Neural progenitor cell (in vitro differentiated cells): ENCODE data around the gene MAGI1.

ENCODE experiments used
- CTCF ChIP-seq: fragments of 200-600 bp; sonication (generic); IDR thresholded peaks from 2 replicates; pipeline ENCODE4 v1.5.1; 2017; ENCODE audit warnings: antibody characterized with exemption, mild to moderate bottlenecking
- EZH2phosphoT487 ChIP-seq: fragments of 200-600 bp; sonication (generic); IDR thresholded peaks from 2 replicates; pipeline ENCODE4 v1.6.1; 2017; ENCODE audit warnings: antibody characterized with exemption

GRCh38 chr3:66015841-66016240 is 22.9 kb downstream of the MAGI1 start:
- no peak for TF ChIP-seq CTCF
- no peak for TF ChIP-seq EZH2phosphoT487
